Skin of body (tissue), 2 donors: ENCODE data around the gene HDAC4. TPM values are rescaled to one million over a fixed set of nuclear protein-coding genes. Genes with fewer than 3 reads are reported as not detected.

Experiments
- DNase-seq: peaks from one replicate; lab custom pipeline; 2025; lab: John Stamatoyannopoulos, UW
- total RNA-seq: library from RNA; depleted of rRNA; stranded (reverse); fragments of >200 nt; gene quantifications from one replicate; pipeline ENCODE4 v1.2.3, GENCODE V29; 2014

Gene HDAC4
- total RNA-seq, 1 donor from 2014 or later, result 22.8 TPM

GRCh38 chr2:239385096-239386000 is 15.5 kb downstream of the HDAC4 start:
- no peak for DNase-seq

- no peak for DNase-seq
Observed at GRCh38 chr2:239383759-239384156, 17.1 kb downstream of the HDAC4 start.

DNA sequence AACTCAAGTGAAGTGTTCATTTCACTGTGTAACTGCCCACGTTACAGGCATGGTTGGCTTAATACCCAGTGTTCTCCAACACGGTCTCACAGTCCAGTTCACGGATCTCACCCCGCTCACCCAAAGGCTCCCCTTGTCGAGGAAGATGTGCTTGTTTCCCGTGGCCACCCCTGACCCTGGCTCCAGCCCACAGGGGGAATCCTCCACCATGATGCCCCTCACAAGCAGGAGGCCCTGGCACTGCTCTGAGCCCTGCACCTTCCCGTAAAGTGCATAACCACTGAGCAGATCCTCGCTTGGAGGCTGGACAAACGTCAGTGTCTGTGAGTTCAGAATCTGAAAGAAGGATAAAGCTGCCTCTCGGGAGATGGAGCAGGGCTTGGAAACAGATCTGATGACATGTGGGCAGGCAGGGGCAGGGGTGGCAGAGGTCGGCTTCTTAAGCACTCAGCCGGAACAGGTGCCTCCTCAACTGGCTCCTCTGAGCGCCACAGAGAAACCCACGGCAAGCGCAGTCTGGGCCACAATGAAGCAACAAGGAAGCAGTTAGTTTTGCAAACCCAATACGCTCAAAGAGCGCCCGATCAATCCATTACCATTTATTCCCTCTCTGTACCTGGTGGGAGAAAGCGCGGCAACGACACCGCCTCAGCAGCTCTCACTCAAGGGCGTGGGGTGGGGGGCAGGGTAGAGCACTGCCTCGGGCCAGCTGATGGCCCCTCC is 17.6 kb downstream of the HDAC4 start:
- DNase-seq, result no peak

- DNase-seq, result no peak
Observed at GRCh38 chr2:239382384-239382880, 18.4 kb downstream of the HDAC4 start.

DNA sequence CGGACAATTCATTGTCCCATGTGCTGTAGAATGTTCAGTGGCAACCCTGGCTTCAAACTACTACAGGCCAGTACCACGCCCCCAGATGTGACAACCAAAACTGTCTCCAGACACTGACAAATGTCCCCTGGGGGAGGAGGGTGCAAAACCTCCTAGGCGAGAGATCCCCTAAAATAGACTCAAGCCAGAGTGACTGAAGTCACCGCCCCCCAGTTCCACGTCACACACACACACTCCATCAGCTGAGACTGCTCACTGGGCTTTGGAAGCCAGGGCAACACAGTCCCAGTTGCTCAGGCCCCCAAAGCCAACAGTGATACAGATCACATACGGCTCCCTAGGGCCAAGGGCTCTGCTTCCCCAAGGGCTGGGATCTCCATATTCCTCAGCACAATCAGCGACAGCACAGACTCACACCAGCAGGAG is 19.1 kb downstream of the HDAC4 start:
- no peak for DNase-seq

GRCh38 chr2:239380831-239381708 is 19.8 kb downstream of the HDAC4 start:
- no peak for DNase-seq

DNA sequence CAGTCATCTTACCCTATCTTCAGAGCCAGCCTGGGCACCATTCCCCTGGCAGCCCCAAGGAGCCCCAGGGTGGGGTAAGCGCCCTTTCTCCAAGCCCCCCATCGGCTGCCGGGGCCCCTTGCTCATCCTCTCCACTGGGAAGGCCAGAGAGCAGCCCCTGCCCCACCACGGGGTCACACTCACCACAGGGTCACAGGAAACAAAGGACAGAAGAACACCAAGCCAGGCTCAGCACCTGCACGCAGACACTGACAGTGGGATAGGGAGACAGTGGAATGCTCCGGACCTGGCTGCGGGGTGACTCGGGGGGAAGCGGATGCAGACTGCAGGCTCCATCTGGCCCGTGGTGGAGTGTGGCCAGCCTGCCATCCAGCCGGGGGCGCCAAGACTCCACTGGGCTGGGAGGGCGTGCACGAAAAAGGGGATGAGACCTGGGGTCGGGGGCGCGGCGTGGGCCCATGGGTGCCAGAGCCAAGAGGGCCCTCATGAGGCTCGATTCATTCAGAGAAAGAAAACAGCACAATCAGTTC is 21.1 kb downstream of the HDAC4 start:
- no peak for DNase-seq

DNA sequence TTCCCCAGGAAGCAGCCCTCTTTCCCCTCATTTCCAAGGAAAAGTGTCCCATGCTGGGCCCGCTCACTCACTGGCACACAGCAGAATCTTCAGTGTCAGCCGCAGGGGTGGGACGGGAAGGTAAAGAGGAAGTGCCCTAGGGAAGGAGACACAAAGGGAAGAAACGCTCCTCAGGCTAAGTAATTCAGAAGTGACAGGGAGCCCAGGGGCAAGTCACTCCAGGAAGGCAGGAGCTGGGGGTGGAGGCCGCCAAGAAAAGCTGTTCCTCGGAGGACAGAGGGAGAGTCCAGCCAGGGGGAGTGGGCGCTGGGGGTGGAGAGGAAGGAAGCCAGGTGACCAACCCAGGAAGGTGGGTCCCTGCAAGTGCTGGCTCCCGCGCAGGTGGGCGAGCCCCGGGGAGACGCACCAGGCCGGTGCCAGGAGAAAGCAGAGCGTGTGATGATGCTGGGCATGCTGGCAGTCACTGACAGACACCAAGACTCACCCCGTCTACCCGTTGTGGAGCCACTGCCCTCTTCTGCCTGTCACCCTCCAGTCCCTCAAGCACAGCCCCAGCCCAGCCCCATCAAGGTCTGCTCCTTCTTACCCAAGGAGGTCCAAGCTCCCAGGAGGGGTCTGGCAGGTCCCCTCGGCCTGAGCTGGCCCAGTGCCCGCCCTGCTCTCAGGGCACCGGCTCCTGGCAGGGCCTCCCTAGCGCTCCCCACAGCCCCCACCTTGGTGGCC is 21.7 kb downstream of the HDAC4 start:
- DNase-seq, result no peak

DNA sequence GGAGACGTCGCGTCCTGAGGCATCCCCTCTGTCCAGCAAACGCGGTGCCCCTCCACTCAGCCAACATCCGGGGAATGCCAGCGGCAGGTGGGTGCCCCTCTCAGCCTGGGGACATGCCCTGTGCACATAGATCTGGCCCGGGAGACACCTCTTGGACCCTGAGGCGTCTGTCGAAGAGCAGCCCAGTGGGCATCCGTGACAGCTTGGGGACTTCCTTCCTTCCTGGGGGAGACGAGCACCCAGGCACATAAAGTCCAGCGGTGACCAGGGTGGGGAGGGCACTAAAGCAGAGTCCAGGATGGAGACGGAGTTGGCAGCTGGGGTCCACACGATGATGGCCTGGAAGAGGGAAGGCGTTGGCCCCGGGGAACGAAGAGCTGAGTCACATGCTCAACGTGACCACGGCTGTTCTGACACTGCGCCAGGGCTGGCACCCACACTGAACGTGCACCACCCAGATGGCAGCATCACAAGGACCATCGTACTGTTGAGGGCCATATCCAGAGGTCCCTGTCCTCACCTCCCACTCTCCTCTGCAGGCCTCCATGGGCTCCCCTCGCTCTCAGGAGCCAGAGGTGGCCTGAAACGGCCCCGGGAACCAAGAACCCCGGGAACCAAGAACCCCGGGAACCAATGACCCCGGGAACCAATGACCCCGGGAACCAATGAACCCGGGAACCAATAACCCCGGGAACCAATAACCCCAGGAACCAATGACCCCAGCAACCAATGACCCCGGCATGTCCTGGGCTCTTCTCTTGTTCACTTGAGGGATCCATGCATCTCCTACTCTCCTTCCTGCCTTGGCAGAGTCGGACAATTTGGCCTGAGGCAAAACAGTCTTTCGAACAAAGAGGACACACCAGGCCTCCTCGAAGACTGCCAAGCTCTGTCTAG is 22.6 kb downstream of the HDAC4 start:
- no peak for DNase-seq

GRCh38 chr2:239377591-239377990 is 23.2 kb downstream of the HDAC4 start:
- DNase-seq, result no peak

DNA sequence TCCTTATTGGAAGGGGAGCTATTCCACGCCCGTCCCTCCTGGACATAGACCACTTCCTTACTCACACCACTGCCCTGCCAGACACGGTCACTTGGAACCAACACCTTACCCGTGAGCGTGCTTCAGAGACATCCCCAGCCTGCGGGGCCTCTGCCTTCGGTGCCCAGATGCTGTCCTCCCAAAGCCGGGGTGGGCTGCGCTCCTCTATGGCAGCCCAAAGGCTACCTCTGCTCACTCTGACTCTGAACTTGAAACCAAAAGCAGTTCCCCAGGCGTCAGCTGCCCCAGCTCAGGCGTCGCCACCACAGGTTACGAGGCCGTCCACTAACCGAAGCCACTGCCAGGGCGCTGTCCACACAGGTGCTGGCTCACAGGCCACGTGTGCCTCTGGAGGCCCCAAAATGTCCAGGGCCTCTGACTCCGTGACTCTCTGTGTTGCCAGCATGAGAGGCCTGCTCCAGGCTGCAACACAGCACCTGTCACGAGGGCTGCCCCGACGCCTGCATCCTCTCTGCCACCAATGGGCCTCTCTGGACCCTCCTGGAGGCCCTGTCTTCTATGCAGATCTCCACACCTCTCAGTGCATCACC is 23.8 kb downstream of the HDAC4 start:
- no peak for DNase-seq

GRCh38 chr2:239376351-239376750 is 24.5 kb downstream of the HDAC4 start:
- DNase-seq, result no peak

DNA sequence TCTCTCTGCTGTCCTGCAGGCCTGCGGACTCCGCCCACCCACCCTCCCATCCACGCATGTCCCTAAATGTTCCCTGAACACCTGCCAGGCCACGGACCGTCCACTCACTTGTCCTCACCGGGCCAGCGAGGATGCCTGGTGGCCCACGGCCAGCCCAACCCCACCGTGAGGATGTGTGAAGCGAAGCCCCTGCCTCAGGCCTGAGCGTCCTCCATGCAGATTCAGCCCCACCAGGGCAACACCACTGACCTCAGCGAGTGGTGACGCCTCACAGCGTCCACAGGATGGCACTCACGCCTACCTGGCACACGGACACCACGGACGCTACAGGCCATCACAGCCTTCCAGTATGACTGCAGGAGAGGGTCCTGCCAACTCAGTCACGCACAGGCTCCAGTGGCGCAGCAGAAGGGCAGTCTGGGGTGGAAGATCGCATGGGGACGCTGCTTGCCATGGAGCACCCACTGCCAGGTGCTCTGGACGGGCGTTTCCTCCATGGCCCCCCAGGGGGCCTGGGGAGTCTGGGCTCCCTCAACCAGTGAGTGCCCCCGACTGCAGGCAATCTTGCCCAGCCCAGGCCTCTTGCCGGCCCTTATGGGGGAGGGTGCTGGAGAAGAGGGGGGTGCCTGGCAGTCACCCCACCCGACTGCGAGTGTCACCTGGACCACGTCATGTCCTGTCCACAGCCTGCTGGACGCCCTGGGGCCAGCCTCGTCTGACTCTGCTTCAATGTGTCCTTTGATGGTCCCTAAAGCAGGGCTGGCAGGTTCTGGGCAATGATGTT is 25.4 kb downstream of the HDAC4 start:
- no peak for DNase-seq

DNA sequence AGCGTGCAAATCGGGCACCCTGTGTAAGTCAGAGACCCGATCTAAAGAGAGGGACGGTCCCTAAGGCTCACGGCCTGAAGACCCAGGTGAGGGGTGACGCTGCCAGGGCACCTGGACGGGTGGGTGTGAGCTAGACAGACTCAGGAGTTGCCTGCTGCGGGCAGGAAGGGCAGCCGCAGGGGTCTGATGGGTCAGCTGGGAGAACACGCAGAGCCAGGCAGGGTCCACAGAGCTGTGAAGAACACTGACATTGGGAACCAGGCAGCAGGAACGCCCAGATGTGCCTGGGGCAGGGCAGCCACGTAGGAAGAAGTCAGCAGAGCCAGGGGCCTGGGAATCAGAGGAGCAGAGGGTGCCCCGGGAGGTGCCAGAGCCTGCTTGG is 25.9 kb downstream of the HDAC4 start:
- no peak for DNase-seq

DNA sequence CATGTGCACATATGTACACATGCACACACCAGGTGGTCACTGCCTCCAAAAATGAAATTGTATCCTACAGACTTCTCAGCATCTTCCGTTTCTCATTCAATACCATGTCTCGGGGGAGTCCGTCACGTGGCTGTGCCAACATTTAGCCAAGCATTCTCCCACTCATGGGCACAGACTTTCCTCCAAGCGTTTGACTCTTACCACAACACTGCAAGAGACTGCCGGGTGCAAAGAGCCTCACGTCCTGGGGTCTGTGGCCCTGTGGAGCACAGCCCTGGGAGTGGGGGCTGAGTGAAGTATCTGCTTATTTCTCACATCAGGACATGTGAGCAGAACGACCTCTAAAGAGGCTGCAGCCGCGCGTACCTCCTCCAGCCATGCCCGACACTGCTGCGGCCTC is 28.0 kb downstream of the HDAC4 start:
- DNase-seq, result no peak

- DNase-seq, result no peak
Observed at GRCh38 chr2:239371726-239372686, 28.8 kb downstream of the HDAC4 start.
